OCI-LY1 (cell line): ENCODE measurements around the gene BAD.

Experiments
- CTCF ChIP-seq: fragments of 200-600 bp; sonication (generic), shearing (Covaris generic); IDR thresholded peaks from 2 replicates; pipeline ENCODE4 v1.5.1; 2017; ENCODE audit warnings: mild to moderate bottlenecking, antibody characterized with exemption, low read length, moderate library complexity, mixed read lengths
- EZH2 ChIP-seq: fragments of 200-600 bp; sonication (generic), shearing (Covaris generic); IDR thresholded peaks from 2 replicates; pipeline ENCODE4 v1.8.0; 2017; ENCODE audit warnings: borderline replicate concordance, mixed run types, mild to moderate bottlenecking, antibody characterized with exemption, low read length, moderate library complexity, mixed read lengths

- TF ChIP-seq CTCF (no peak), EZH2 (no peak)
Measured at GRCh38 chr11:64223001-64223651, 61.3 kb downstream of the BAD start.
